DMS153 treated with DMSO at 0.1 percent for 48 hours (cell line): ENCODE data around the gene WDR90.

ENCODE experiments used
- DNase-seq: peaks from one replicate; lab custom pipeline; 2025; ENCODE audit not compliant: unreplicated experiment; lab: John Stamatoyannopoulos, UW

Gene WDR90

DNA sequence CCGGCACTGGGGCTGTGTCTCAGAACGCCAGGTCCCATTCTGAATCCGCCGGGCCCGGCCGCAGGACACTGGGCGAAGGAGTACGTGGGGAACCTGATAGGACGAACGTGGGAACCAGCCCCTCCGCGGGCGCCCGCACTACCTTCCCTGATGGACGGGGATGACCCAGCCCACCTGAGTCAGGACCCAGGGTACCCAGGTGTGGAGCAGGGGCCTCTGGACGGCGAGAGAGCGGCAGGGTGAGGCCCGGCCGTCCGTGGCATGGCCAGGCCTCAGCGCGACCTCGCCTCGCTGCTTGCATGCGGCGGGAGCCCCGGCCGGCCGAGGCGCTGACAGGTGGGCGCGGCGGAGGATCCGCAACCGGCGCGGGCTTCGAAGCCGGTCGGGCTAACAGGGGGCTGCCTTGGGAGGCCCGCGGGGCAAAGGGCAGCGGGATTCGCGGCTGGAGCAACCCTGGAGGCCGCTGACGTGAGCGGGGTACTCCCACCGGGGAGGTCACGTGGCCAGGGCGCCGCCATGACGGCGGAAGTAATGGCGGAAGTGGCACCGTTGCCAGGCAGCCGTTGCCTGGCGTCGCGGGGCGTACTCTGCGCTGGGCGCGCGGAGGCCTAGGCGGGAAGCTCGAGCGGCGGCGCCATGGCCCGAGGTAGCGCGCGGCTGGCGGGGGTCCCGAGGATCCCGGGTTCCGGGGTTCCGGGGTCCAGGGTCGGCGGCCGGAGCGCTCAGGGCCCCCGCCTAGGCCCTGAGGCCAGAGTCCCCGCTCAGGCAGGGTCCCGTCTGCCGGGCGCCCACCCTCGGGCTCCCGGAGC lies at the start of gene WDR90:
Gene WDR90, plus strand, starts transcription at position 585 of the 809 bp plus-strand sequence. Its CDS starts 52 bp downstream, at position 637.
- peak; percentile 75 for DNase-seq

- DNase-seq, result no peak
Observed at GRCh38 chr16:600781-601180, 48.4 kb upstream of the WDR90 start.

GRCh38 chr16:603933-604332 lies 45.2 kb upstream of the WDR90 start:
- DNase-seq, result no peak

DNA sequence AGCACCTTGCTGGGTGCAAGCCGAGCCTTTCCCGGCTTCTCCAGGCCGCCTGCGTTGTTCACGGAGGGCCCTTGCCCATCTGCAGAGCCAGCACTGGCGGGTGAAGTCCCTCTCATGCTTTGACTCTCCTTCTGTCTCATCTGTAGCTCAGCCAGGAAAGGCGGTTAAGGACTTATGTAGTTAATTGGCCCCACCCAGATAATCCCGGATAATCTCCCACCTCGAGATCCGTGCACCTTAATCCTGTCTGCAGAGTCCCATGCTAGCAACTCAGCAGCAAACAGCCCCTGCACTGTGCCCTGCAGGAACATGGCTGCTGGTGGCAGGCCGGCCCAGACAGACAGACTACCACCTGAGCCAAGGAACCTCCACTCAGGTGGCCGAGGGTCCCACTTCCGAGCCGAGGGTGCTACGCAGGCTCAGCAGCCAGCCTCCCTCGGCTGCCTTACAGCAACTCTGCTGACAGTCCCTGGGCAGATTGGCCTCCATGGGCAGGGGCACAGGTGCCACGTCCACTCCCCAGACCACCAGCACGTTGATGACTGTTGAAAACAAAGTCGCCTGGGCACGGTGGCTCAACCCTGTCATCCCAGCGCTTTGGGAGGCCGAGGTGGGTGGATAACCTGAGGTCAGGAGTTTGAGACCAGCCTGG lies 42.4 kb upstream of the WDR90 start:
- no peak for DNase-seq

- DNase-seq, result no peak
Observed at GRCh38 chr16:608019-608418, 41.1 kb upstream of the WDR90 start.

DNA sequence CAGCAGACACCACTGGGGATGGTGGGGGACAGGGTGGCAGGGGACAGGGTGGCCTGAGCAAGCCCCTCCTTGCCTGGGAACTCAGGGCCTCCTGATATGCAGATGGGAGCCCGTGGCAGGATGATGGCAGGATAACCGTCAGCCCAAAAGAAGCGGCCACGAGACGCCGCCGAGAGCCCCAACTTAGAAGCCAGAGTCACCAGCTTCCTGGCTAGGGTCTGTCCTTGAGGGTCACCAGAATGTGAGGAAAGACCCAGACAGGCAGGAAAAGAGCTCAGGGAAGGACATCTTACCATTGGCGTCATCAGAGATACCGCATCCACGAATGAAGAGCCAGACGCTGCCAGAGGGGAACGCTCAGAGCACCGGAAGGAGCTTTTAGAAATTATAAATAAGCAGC lies 39.8 kb upstream of the WDR90 start:
- no peak for DNase-seq

DNA sequence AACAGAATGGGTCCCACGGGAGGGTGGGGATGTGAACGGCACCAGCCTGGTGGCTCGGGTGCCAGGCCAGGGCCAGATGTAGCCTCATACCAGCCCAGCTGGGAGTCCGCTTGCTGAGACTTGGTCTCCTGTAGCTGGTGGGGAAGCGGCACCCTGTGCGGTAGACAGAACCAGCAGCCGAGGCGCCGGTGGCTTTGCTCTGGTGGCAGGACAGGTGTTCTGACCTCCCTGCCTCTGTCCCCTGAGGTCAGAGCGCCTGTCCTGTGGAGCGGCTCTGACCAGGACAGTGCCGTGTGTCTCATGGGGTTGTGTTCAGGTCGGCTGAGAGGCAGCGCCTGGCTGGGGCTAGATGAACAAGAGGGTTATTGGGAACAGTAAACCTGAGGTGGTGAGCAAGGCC lies 39.2 kb upstream of the WDR90 start:
- no peak for DNase-seq

GRCh38 chr16:610513-611381 lies 38.4 kb upstream of the WDR90 start:
- no peak for DNase-seq

DNA sequence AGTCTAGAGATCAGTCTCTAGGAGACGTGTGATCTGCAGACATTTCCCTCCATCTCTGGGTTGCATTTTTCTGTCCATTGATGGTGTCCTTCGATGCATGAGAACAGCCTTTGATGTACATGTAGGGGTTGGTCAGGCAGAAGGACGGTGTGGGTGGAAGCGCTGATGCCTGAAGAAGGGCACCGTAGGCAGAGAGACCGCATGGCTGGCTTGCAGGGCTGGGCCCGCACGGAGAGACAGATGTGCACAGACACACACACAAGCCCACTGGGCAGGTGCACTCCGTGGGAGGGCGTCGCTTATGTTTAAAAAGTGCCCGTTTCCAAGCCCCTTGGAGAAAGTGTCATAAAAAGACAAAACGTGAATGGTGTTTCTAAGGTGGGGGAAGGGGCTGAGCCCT lies 34.0 kb upstream of the WDR90 start:
- DNase-seq, result no peak

DNA sequence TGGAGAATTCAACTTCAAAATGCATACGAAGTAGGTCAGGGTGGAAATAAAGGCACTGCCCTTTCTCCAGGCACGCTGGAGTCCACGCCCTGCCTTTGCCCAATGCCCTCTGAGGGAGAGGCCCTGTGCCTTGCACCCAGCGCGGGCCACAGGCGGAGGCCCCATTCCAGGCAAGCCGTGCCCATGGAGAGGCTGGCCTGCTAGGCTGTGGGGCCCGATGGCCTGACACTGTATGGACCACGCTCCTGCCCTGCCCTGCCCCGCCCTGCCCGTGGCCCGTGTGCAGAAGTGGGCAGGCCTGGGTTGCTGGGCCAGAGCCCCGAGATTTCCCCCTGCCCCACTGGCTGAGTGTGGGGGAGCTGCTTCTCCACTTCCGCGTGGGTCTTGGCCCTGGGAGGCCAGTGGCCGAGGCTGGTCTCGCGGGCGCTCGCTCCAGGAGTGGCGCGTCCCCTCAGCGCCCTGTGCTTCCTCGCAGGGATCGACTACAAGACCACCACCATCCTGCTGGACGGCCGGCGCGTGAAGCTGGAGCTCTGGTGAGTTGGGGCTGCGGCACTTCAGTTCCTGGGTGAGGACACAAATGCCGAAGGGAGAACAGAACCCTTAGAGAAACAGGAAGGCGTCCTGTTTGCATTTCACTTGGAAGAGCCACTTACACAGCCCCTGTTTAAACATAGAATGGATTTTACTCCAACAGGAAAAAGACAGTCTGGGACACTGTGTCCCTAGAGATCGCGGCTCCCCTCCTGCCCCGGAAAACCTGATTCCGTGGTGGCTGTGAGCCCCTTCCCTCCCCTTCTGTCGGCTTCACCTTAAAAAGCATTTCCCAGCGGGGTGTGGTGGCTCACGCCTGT lies 32.2 kb upstream of the WDR90 start:
- peak; percentile 80 for DNase-seq

GRCh38 chr16:617855-618254 lies 31.3 kb upstream of the WDR90 start:
- no peak for DNase-seq

- no peak for DNase-seq
Observed at GRCh38 chr16:619476-620100, 29.6 kb upstream of the WDR90 start.

DNA sequence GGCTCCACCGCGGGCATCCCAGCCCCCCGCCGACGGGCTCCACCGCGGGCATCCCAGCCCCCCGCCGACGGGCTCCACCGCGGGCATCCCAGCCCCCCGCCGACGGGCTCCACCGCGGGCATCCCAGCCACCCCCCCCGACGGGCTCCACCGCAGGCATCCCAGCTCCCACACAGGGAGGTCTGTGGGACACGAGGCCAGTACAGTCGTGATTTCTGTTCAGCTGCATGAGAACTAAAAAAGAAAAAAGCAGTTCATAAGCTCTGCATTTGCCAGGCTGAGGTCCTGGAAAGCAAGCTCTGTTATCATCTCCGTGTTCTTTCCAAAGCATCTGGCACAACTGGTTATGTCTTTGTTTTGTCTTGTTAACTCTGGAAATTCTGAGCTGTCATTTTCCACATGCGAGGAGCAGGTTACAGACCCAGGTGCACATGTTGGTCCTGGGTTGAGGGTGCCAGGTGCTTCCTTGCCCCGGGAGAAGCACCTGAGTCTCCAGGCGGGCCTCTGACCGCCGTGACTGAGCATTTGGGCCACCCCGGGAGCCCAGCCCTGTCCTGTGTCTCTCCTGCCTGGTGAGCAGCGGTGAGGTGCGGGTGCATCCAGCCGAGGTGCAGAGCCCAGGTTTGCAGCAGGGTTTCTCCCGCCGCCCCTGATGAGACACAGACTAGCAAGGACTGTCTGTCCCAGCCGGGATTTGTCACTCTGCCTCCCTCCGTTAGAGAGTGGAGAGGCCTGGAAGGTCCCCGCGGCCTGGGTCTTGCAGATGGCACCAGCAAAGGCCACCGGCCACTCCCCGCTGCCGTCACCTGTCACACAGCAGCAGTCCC lies 28.3 kb upstream of the WDR90 start:
- DNase-seq, result no peak

GRCh38 chr16:621526-622105 lies 27.5 kb upstream of the WDR90 start:
- peak; percentile 34 for DNase-seq

DNA sequence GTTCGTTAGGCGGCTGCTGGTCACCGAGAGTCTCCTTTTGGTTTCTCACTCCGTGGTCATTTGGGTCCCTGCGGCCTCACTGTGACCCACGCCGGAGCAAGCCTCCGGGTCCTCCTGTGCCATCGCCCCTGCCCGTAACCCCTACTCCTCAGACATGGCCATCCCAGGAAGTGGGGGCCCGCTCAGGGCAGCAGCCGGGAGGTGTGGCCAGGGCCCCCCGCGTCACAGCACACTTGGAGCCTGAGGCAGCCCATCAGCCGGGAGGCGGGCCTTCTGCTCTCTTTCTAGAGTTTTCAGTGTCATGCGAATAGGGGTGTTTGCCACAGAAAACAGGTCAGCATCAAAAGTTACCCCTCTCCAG lies 26.3 kb upstream of the WDR90 start:
- DNase-seq, result no peak

DNA sequence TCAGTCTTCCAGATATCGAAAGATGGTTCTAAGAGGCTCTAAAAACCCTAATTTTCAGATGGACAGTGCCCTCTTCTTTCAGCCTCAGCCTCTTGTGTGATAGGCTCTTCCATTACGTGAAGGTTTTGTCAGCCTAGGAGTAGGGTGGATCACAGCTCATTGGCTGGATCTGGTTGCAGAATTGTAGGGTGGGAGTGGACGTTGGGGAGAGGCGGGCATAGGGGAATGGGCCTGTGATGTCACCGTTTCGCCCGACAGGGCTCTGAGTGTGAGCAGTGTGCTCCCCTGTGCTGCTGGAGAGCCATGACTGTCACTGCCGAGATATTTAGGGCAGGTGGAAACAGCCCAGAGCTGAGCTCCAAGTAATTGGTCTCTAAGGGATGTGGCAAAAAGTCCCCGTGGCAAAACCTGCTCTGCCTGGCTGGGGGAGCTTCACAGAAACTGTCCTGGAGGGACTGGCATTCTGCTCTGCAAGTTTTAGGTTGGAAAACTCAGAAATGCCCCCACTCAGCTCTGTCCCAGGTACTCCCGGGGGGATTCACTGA lies 24.6 kb upstream of the WDR90 start:
- DNase-seq, result no peak

DNA sequence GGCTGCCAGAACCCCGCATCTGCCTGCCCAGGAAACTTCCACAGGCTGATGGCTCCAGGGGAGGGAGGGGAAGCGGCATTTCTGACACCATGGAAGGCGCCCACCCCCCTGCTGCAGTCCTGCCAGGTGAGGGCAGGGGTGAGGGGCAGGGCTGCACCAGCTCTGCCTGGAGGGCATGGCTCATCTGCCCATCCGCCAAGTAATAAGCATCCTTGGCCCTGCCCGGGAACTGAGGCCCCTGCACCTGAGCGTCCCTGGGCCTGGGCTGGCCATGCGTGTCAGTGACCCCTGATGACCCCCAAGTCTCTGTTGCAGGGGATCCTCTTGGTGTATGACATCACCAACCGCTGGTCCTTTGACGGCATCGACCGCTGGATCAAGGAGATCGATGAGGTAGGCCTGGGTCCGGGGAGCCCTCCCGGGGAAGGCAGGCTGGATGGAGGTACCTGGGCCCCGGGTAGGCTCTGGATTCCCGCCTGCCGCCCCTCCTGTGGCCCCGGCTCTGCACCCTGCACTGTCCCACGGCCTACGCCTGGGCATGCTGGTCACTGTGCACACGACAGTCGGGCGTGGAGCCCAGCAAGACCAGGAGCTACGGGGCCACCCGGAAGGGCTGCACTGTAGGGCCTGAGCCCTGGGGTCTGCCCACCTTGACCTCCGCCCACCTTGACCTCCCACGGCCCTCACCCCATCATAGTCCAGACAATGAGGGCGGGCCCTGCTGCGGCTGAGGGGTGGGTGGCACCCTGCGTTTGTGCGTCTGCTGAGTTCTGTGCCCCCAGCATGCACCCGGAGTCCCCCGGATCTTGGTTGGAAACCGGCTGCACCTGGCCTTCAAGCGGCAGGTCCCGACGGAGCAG lies 23.8 kb upstream of the WDR90 start:
- no peak for DNase-seq
